ENCODE data around the gene NUDT16. TPM values are rescaled to one million over a fixed set of nuclear protein-coding genes. Genes with fewer than 3 reads are reported as not detected.
"Not testable (repeated sequence)": the region's sequence is repeated elsewhere in the genome, so short reads cannot be mapped to it uniquely, and the experiment has no call there.

Gene NUDT16
- total RNA-seq, 1 donor from 2014 or later = 26.0 TPM

DNA sequence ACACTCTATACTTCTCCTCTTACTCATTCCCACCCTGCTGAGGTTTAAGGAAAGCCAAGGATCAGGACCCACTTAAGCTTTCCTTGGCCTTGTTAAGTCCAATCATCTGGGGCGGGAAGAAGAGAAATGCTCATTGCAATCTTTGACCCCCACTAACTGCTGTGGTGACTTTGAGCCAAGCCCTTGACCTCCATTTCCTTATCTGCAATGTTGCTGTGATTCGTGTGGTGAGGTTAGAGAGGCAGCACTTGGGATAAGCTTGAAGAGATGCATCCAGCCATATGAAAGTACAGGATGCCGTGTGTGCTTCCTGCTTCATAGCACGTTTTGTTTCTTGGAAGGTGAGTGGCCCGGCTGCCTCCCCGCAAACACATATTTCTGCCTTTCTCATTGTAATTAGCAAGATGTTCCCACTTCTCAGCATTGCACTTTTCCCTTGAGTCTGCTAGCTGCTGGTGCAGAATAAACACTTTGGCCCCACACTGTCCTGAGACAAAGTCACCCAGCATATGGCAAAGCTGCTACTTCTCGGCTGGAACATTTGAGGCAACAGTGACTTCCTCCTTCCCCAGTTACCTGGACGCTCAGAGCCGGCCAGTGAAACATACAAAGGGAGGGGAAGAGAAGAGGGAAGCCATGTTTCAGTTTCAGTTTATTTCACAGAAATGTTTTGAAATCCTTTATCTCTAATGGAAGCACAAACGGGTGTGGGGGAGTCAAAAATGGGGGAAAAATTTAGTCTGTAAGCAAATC is 10.5 kb upstream of the NUDT16 start:
- Mint-ChIP-seq H3K4me3 (no peak overlapping the region), H3K4me1 (ENCODE audit: unreplicated experiment) (no peaks in the 10 kb centered on the region), H3K9me3 (no peaks in the 10 kb centered on the region), H3K36me3 (peaks cover 21% of the 10 kb centered on the region), H3K27me3 (no peaks in the 10 kb centered on the region), H3K27ac (peak overlapping the region; percentile 54)
- no peak for DNase-seq (ENCODE audit: extremely low spot score, unreplicated experiment)
- TF ChIP-seq, protein P1, sequence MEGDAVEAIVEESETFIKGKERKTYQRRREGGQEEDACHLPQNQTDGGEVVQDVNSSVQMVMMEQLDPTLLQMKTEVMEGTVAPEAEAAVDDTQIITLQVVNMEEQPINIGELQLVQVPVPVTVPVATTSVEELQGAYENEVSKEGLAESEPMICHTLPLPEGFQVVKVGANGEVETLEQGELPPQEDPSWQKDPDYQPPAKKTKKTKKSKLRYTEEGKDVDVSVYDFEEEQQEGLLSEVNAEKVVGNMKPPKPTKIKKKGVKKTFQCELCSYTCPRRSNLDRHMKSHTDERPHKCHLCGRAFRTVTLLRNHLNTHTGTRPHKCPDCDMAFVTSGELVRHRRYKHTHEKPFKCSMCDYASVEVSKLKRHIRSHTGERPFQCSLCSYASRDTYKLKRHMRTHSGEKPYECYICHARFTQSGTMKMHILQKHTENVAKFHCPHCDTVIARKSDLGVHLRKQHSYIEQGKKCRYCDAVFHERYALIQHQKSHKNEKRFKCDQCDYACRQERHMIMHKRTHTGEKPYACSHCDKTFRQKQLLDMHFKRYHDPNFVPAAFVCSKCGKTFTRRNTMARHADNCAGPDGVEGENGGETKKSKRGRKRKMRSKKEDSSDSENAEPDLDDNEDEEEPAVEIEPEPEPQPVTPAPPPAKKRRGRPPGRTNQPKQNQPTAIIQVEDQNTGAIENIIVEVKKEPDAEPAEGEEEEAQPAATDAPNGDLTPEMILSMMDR (conservative IDR thresholded peaks at IDR 0.05) = no peak

GRCh38 chr3:131371688-131372066 is 9.9 kb upstream of the NUDT16 start:
- Mint-ChIP-seq H3K36me3 (peaks cover 26% of the 10 kb centered on the region), H3K4me3 (no peak overlapping the region), H3K27me3 (no peaks in the 10 kb centered on the region), H3K9me3 (no peaks in the 10 kb centered on the region), H3K4me1 (ENCODE audit: unreplicated experiment) (no peaks in the 10 kb centered on the region), H3K27ac (peak overlapping the region; percentile 54)
- DNase-seq (ENCODE audit: extremely low spot score, unreplicated experiment) = no peak
- TF ChIP-seq, protein P1 (conservative IDR thresholded peaks at IDR 0.05) = no peak

DNA sequence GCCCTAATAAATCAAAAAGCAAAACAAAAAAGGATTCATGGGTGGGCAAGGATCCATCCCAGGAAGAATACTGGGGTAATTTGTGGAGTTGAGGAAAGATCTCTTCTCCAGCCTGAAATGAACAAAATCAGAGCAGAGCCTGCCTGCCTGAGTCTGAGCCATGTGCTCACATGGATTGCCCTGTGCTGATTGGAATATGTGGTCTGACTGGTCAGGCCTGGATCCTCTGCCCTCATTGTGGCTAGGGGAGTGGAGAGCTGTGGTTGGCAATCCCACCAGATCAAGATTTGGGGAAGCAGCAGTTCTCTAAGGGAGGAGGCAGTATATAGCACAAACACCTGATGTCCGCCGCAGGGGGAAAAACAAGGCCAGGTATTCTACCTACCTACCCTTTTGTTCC is 6.8 kb upstream of the NUDT16 start:
- Mint-ChIP-seq H3K27ac (no peak overlapping the region), H3K4me3 (no peak overlapping the region), H3K27me3 (no peaks in the 10 kb centered on the region), H3K4me1 (ENCODE audit: unreplicated experiment) (no peaks in the 10 kb centered on the region), H3K36me3 (peaks cover 37% of the 10 kb centered on the region), H3K9me3 (peaks cover 5% of the 10 kb centered on the region)
- DNase-seq (ENCODE audit: extremely low spot score, unreplicated experiment) = no peak
- TF ChIP-seq, protein P1 (conservative IDR thresholded peaks at IDR 0.05) = no peak

GRCh38 chr3:131380821-131381444 is 641 bp upstream of the NUDT16 start:
- not testable (repeated sequence) for H3K27me3 Mint-ChIP-seq; DNase-seq (ENCODE audit: extremely low spot score, unreplicated experiment); H3K9me3 Mint-ChIP-seq
- H3K4me1 Mint-ChIP-seq (ENCODE audit: unreplicated experiment) = peaks cover 19% of the 10 kb centered on the region
- H3K27ac Mint-ChIP-seq = peak overlapping the region; percentile 99
- H3K4me3 Mint-ChIP-seq = peak overlapping the region; percentile 96
- H3K36me3 Mint-ChIP-seq = peaks cover 44% of the 10 kb centered on the region

- DNase-seq (ENCODE audit: extremely low spot score, unreplicated experiment) = no peak
- H3K4me3 Mint-ChIP-seq = no peak overlapping the region
- TF ChIP-seq, protein P1 (conservative IDR thresholded peaks at IDR 0.05) = no peak
- no peaks in the 10 kb centered on the region for H3K9me3 Mint-ChIP-seq
- peaks cover 11% of the 10 kb centered on the region for H3K4me1 Mint-ChIP-seq (ENCODE audit: unreplicated experiment)
- H3K27ac Mint-ChIP-seq = no peak overlapping the region
- H3K36me3 Mint-ChIP-seq = peaks cover 25% of the 10 kb centered on the region
- H3K27me3 Mint-ChIP-seq = no peaks in the 10 kb centered on the region
Observed at GRCh38 chr3:131386429-131387165, 5.0 kb downstream of the NUDT16 start.
